Activated naive CD4-positive, alpha-beta T cell treated with anti-CD3 and anti-CD28 coated beads for 36 hours (primary cell): ENCODE data around the gene BOLA3. TPM values are rescaled to one million over a fixed set of nuclear protein-coding genes. Genes with fewer than 3 reads are reported as not detected.
"Not testable (repeated sequence)": the region's sequence is repeated elsewhere in the genome, so short reads cannot be mapped to it uniquely, and the experiment has no call there.

Experiments used
- CTCF ChIA-PET: fragments of 350-600 bp; sonication (Branson Sonifier 250); formaldehyde crosslinking; loops from one replicate; lab custom pipeline; 2021; ENCODE audit warnings: antibody characterized with exemption; lab: Charles Lee
- DNase-seq: peaks from one replicate; pipeline ENCODE4 v3.0.0-alpha.2; 2020
- H3K27ac Mint-ChIP-seq: one replicate; pipeline ENCODE4 v1.8.0; 2021; ENCODE audit warnings: mild to moderate bottlenecking, mixed read lengths
- H3K27me3 Mint-ChIP-seq: one replicate; pipeline ENCODE4 v1.8.0; 2021; ENCODE audit warnings: low read depth, mixed read lengths
- H3K36me3 Mint-ChIP-seq: one replicate; pipeline ENCODE4 v1.8.0; 2021; ENCODE audit warnings: low read depth, mixed read lengths
- H3K4me1 Mint-ChIP-seq: one replicate; pipeline ENCODE4 v1.8.0; 2021; ENCODE audit warnings: low read depth, mixed read lengths
- H3K4me3 Mint-ChIP-seq: one replicate; pipeline ENCODE4 v1.8.0; 2021; ENCODE audit warnings: mild to moderate bottlenecking, moderate library complexity, mixed read lengths
- H3K9me3 Mint-ChIP-seq: one replicate; pipeline ENCODE4 v1.8.0; 2021; ENCODE audit warnings: mixed read lengths
- intact Hi-C: fragments of 100-400 bp; cut with micrococcal nuclease; formaldehyde crosslinking; loops from one replicate; pipeline ENCODE4 v1.15.1; 2023
- total RNA-seq, 2 experiments: library from RNA; stranded (reverse); gene quantifications; one replicate each; pipeline ENCODE4 v1.2.3, GENCODE V29; 2021

The BOLA3 gene, protein sequence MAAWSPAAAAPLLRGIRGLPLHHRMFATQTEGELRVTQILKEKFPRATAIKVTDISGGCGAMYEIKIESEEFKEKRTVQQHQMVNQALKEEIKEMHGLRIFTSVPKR
- total RNA-seq = 100 to 1,000 TPM; 103 to 112 TPM

DNA sequence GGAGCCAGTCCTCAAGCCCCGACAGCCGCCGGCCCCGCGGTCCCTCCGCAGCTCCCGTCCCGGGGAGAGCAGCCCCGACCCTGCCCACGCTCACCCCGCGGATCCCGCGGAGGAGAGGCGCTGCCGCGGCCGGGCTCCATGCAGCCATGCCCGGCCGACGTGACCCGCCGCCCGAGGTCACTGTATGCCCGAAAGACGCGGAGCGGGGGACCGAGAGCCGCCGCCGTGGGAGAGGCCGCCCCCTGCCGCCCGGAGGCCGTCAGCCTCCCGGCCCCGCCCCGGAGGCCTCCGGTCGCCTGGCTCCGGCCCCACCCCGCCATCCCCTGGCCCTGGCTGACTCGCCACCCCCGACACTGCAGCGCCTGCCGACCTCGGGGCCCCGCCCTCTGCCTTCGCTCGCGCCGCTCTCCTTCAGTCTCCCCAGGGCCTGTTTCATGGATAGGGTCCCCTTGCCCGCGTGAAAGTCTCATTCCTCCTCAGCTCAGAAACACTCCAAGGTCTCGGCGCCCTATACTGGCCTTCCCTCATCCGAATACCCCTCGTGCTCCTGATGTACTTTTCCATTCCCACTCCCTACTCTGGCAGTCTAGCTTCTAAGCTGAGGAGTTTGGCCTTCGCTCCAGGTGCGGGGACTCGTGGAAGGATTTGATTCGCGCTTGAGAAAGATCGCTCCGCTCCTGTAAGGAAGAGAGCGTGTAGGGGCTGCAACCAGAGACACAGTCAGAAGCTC is at the start of gene BOLA3:
TSS of gene BOLA3 (minus strand) at position 186 of the 730 bp plus-strand sequence. CDS start at position 148, 38 bp downstream.
- intact Hi-C loops = loop anchor here (1.0 to 10.0 kb wide), 11 partner anchors 28 to 467 kb away; partner anchors contain the start of genes DGUOK, MOB1A and TPRKB
- Mint-ChIP-seq H3K4me3 (no peak within 1 kb of the TSS), H3K9me3 (no peaks in the 10 kb centered on the region), H3K27ac (no peak within 1 kb of the TSS), H3K27me3 (no peaks in the 10 kb centered on the region), H3K4me1 (peaks cover 4% of the 10 kb centered on the region), H3K36me3 (peaks cover 3% of the 10 kb centered on the region)
- CTCF ChIA-PET = interaction anchor here (0.5 to 6.7 kb wide), 29 partner anchors 9 to 401 kb away, joined by 3 to 66 read pairs (median 3); partner anchors contain the start of genes MOB1A, MTHFD2 and STAMBP
- DNase-seq = peak; percentile 90

DNA sequence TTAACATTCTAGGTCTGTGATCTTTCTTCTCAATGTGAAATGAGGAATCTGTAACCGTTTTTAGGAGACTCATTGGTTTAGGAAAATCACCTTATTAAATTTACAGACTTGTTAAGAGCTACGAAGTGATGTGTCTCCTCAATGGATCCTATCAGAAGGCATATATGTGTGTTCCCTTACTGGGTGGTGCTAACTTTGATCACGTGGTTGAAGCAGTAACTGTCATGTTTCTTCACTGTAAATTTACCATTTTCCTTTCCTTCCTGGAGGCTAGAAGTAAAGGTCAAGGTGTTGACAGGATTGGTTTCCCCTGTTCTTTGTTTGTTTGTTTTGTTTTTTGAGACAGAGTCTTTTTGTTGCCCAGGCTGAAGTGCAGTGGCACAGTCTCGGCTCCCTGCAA is 49.3 kb upstream of the BOLA3 start:
- peak overlapping the region; percentile 36 for H3K27ac Mint-ChIP-seq
- CTCF ChIA-PET = interaction anchor here (0.8 to 1.7 kb wide), 6 partner anchors 9 to 381 kb away, joined by 3 to 9 read pairs (median 4); partner anchors contain the start of gene MOB1A
- intact Hi-C loops = loop anchor here (5.0 kb wide), 1 partner anchor 210 kb away; no protein-coding TSS in a partner anchor
- H3K36me3 Mint-ChIP-seq = peaks cover 29% of the 10 kb centered on the region
- H3K4me3 Mint-ChIP-seq = peak overlapping the region; percentile 34
- H3K27me3 Mint-ChIP-seq = no peaks in the 10 kb centered on the region
- H3K9me3 Mint-ChIP-seq = no peaks in the 10 kb centered on the region
- no peak for DNase-seq
- H3K4me1 Mint-ChIP-seq = peaks cover 25% of the 10 kb centered on the region

DNA sequence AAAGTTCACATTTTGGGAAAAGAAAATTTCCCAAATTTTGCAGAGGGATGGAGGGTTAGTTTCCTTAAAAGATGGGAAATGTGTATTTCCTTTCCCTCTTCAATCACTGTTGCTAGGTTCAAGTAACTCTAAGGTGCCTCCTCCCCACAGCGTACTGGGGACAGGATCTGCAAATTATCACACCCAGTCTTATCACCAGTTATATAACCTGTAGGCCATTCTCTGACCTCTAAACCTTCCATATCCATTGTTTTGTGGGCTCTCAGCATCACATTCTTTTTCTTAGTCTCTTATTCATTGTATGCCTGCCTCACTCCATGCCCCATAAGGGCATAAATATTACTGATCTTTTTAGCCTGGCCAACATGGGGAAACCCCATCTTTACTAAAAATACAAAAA is 47.1 kb upstream of the BOLA3 start:
- peaks cover 10% of the 10 kb centered on the region for H3K4me1 Mint-ChIP-seq
- intact Hi-C loops = loop anchor here (5.0 kb wide), 1 partner anchor 207 kb away; no protein-coding TSS in a partner anchor
- CTCF ChIA-PET = no interaction called here

DNA sequence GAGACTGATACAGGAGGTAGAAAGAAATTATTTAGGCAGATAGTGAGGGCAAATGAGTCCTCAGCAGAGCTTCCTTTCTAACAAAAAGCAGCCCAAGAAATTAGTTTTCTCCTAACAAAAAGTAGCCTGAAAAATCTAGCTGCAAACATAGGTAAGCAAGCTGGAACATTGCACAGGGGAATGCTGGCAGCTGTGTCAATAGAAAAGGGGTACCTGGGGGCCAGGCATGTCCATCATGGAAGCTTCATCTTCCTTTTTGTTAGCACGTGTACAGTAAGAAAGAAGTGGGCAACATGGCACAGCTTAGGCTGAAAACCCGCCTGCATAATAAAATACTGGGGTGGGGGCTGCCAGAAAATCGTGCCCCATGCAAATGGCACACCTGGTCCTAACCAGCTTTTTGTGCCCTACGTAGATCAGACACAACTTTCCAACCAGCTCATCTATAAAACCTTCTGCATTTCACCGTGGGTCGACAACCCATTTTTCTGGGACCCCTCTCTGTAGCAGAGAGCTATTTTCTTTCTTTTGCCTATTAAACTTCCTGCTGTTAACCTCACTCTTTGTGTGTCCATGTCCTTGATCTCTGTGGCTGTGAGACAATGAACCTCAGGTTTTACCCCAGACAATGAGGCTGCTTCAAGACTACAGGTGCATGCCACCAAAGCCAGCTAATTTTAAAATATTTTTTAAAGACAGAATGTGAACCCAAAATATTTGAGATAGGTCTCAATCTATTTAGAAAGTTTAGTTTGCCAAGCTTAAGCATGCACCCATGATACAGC is 44.1 kb upstream of the BOLA3 start:
- H3K4me1 Mint-ChIP-seq = peaks cover 2% of the 10 kb centered on the region
- CTCF ChIA-PET = interaction anchor here (1.8 to 2.7 kb wide), 2 partner anchors 13 to 40 kb away, joined by 6 to 17 read pairs; partner anchors contain the start of gene MOB1A
- no peaks in the 10 kb centered on the region for H3K9me3 Mint-ChIP-seq
- H3K36me3 Mint-ChIP-seq = no peaks in the 10 kb centered on the region
- peaks cover 2% of the 10 kb centered on the region for H3K27me3 Mint-ChIP-seq
- no peak overlapping the region for H3K4me3 Mint-ChIP-seq
- no peak for DNase-seq
- no peak overlapping the region for H3K27ac Mint-ChIP-seq
- intact Hi-C loops = no loop called here

More for the DNA sequence above, 47.1 kb upstream of the BOLA3 start:
- DNase-seq = no peak
- H3K4me3 Mint-ChIP-seq = no peak overlapping the region
- H3K27ac Mint-ChIP-seq = no peak overlapping the region
- peaks cover 11% of the 10 kb centered on the region for H3K36me3 Mint-ChIP-seq
- no peaks in the 10 kb centered on the region for H3K9me3 Mint-ChIP-seq
- H3K27me3 Mint-ChIP-seq = no peaks in the 10 kb centered on the region

DNA sequence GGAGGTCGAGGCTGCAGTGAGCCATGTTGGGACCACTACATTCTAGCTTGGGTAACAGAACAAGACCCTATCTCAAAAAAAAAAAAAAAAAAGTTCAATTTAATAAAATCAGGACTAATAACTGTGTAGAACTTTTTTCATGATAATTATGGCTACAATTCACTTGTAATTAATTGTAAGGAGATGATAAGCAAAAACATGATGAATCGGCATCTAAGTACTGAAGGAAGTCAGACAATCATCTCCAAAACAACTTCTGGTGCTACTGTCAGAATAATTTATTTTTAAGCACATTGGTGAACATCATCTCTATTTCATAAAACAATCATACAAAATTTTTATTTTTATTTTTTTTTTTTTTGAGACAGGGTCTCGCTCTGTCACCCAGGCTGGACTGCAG is 41.0 kb upstream of the BOLA3 start:
- no peaks in the 10 kb centered on the region for H3K36me3 Mint-ChIP-seq
- H3K4me1 Mint-ChIP-seq = peaks cover 17% of the 10 kb centered on the region
- H3K27ac Mint-ChIP-seq = no peak overlapping the region
- no peaks in the 10 kb centered on the region for H3K9me3 Mint-ChIP-seq
- DNase-seq = no peak
- no peak overlapping the region for H3K4me3 Mint-ChIP-seq
- CTCF ChIA-PET = interaction anchor here (0.7 kb wide), 1 partner anchor 8 kb away, joined by 4 read pairs; no protein-coding TSS in a partner anchor
- intact Hi-C loops = no loop called here
- peaks cover 2% of the 10 kb centered on the region for H3K27me3 Mint-ChIP-seq

DNA sequence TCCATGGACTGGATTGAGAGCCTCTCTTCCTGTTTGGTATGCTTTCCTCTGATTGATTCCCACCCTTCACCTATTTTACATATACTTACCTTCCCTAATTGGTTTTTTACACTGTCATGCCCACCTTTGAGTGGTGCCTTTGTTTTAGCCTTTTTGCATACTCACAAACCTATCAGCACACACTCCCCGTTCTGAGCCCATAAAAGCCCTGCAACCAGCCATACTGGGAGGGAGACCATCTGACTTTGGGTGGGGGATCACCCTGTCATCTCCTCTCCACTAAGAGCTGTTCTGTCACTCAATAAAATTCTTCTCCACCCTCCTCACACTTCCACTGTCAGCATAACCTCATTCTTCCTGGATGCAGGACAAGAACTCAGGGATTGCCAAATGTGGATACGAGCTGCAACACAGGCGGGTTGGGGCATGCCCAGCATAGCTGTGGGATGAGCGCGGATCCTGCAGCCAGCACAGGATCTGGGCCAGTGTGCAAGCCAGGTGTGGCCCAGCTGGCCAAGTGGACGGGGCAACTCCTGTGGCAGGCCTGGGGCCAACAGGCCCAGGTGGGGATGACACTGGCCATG is 40.4 kb upstream of the BOLA3 start:
- CTCF ChIA-PET = interaction anchor here (0.7 to 1.1 kb wide), 3 partner anchors 9 to 11 kb away, joined by 3 to 4 read pairs (median 4); partner anchors contain the start of genes MOB1A and MTHFD2

DNA sequence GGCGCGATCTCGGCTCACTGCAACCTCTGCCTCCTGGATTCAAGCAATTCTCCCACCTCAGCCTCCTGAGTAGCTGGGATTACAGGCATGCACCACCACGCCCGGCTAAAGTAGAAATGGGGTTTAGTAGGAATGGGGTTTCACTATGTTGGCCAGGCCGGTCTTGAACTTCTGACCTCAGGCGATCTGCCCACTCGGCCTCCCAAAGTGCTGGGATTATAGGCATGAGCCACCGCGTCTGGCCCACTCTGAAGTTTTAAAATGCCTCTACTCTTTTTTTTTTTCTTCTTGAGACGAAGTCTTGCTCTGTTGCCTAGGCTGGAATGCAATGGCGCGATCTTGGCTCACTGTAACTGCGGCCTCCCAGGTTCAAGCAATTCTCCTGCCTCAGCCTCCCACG is 39.0 kb upstream of the BOLA3 start:
- H3K36me3 Mint-ChIP-seq, CTCF ChIA-PET, H3K4me3 Mint-ChIP-seq, H3K27me3 Mint-ChIP-seq, DNase-seq, H3K9me3 Mint-ChIP-seq: not testable (repeated sequence)
- peaks cover 20% of the 10 kb centered on the region for H3K4me1 Mint-ChIP-seq
- peak overlapping the region; percentile 87 for H3K27ac Mint-ChIP-seq
- intact Hi-C loops = loop anchor here (1.0 kb wide), 2 partner anchors 8 to 12 kb away; partner anchors contain the start of genes MOB1A and MTHFD2

More for the DNA sequence above, 40.4 kb upstream of the BOLA3 start:
- Mint-ChIP-seq H3K9me3 (no peaks in the 10 kb centered on the region), H3K27ac (no peak overlapping the region), H3K4me1 (peaks cover 17% of the 10 kb centered on the region), H3K27me3 (peaks cover 2% of the 10 kb centered on the region), H3K4me3 (no peak overlapping the region), H3K36me3 (no peaks in the 10 kb centered on the region)
- intact Hi-C loops = no loop called here
- DNase-seq = no peak

DNA sequence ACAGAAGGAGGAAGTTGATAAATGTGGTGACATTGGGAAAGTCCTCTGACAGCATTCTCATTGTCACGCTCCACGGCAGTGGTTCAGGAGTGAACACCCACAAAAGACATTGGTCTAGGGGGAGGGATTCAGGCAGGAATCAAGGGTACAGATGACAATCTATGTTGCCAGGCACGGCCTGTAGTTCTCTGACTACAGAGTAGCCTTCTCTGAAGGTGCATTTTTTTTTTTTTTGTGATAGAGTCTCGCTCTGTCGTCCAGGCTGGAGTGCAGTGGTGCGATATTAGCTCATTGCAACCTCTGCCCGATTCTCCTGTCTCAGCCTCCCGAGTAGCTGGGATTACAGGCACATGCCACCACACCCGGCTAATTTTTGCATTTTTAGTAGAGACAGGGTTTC is 38.3 kb upstream of the BOLA3 start:
- CTCF ChIA-PET = interaction anchor here (0.6 kb wide), 1 partner anchor 712 kb away, joined by 4 read pairs; no protein-coding TSS in a partner anchor
- H3K9me3 Mint-ChIP-seq = no peaks in the 10 kb centered on the region
- intact Hi-C loops = loop anchor here (1.0 kb wide), 2 partner anchors 8 to 12 kb away; partner anchors contain the start of genes MOB1A and MTHFD2
- peak; percentile 84 for DNase-seq
- H3K4me3 Mint-ChIP-seq = no peak overlapping the region
- H3K36me3 Mint-ChIP-seq = no peaks in the 10 kb centered on the region
- H3K4me1 Mint-ChIP-seq = peaks cover 23% of the 10 kb centered on the region
- peak overlapping the region; percentile 87 for H3K27ac Mint-ChIP-seq
- H3K27me3 Mint-ChIP-seq = peaks cover 2% of the 10 kb centered on the region

DNA sequence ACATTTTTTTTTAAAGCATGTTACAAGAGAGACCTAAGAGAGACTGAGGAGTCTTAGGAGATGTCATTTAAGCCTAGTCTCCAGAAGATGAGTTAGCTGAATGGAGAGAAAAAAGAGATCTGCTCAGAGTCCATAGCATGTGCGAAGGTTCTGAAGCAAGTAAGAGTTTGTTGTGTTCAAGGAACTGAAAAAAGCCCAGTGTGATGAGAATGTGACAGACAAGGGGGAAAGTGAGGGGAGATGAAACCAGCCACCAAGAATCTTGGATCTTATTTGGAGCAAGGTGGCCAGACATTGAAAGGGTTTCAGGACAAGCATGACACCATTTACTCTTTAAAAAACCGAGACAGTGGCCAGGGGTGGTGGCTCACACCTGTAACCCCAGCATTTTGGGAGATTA is 36.2 kb upstream of the BOLA3 start:
- Mint-ChIP-seq H3K27ac (no peak overlapping the region), H3K4me1 (peaks cover 27% of the 10 kb centered on the region), H3K4me3 (no peak overlapping the region), H3K27me3 (no peaks in the 10 kb centered on the region), H3K9me3 (no peaks in the 10 kb centered on the region), H3K36me3 (no peaks in the 10 kb centered on the region)
- no peak for DNase-seq
- CTCF ChIA-PET = interaction anchor here (0.8 to 1.0 kb wide), 3 partner anchors 10 to 16 kb away, joined by 3 to 5 read pairs (median 3); partner anchors contain the start of gene MTHFD2
- intact Hi-C loops = no loop called here

DNA sequence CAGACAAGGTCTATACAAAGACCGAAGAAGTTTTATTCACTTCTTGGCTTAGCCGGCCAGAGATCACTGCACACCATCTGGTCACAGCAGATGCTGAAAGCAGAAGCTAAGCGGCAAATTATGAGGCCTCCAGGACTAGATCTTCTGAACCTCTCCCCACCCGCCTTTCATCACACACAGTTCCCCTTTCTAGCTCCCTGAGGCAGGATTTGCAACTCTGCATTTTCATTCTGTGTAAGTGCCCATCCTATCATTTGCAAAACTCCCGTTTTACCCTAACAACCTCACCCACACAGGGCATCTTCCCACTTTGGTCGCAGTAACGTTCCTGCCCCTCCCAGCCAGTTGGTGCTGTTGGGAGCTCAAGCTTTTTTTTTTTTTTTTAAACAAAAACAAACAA is 34.0 kb upstream of the BOLA3 start:
- H3K9me3 Mint-ChIP-seq = no peaks in the 10 kb centered on the region
- H3K4me1 Mint-ChIP-seq = peaks cover 33% of the 10 kb centered on the region
- intact Hi-C loops = no loop called here
- no peaks in the 10 kb centered on the region for H3K27me3 Mint-ChIP-seq
- peak; percentile 13 for DNase-seq
- no peak overlapping the region for H3K4me3 Mint-ChIP-seq
- CTCF ChIA-PET = interaction anchor here (0.5 to 0.7 kb wide), 3 partner anchors 19 to 620 kb away, joined by 3 to 5 read pairs (median 5); no protein-coding TSS in a partner anchor
- no peak overlapping the region for H3K27ac Mint-ChIP-seq
- H3K36me3 Mint-ChIP-seq = peaks cover 6% of the 10 kb centered on the region
